AG04450 (cell line): ENCODE results near the gene DNAH1. TPM values are rescaled to one million over a fixed set of nuclear protein-coding genes. Genes with fewer than 3 reads are reported as not detected.

Experiments used
- CTCF ChIA-PET: fragments of 300-600, 350-600 bp; formaldehyde crosslinking; extraction: SDS; loops from one replicate; lab custom pipeline; 2022; ENCODE audit warnings: antibody characterized with exemption, inconsistent platforms; lab: Charles Lee
- POLR2A ChIA-PET: fragments of 350-600 bp; formaldehyde crosslinking; extraction: SDS; loops from one replicate; lab custom pipeline; 2021; ENCODE audit warnings: antibody characterized with exemption, inconsistent platforms; lab: Yijun Ruan, JAX
- DNase-seq: peaks from one replicate; pipeline ENCODE4 v3.0.0-alpha.2; 2011; ENCODE audit warnings: low read depth, low spot score
- H3K27ac ChIP-seq: one replicate; pipeline ENCODE4 v1.5.1; 2012; ENCODE audit warnings: low read depth, low read length, control low read depth
- H3K27me3 ChIP-seq: one replicate; pipeline ENCODE4 v1.6.0; 2012; ENCODE audit warnings: low read length; ENCODE audit not compliant: control insufficient read depth, insufficient read depth
- H3K4me3 ChIP-seq: 2 replicates; pipeline ENCODE4 v1.5.1; 2011; ENCODE audit warnings: mild to moderate bottlenecking, low read depth, low read length, control low read depth
- H3K9me3 ChIP-seq: 2 replicates; pipeline ENCODE4 v1.5.1; 2012; ENCODE audit warnings: low read length; ENCODE audit not compliant: control insufficient read depth, insufficient read depth
- polyA plus RNA-seq: library from polyadenylated mRNA; depleted of rRNA; stranded (reverse); fragments of >200 nt; gene quantifications from 2 replicates; pipeline ENCODE4 v1.2.3, GENCODE V29; 2011
- TF ChIP-seq, protein P1 (sequence below): IDR thresholded peaks from 2 replicates; pipeline ENCODE4 v1.5.1; 2011; ENCODE audit warnings: low read depth, low read length, control low read depth, inconsistent platforms

Gene DNAH1
- polyA plus RNA-seq, 1 experiment = 1.4 TPM

DNA sequence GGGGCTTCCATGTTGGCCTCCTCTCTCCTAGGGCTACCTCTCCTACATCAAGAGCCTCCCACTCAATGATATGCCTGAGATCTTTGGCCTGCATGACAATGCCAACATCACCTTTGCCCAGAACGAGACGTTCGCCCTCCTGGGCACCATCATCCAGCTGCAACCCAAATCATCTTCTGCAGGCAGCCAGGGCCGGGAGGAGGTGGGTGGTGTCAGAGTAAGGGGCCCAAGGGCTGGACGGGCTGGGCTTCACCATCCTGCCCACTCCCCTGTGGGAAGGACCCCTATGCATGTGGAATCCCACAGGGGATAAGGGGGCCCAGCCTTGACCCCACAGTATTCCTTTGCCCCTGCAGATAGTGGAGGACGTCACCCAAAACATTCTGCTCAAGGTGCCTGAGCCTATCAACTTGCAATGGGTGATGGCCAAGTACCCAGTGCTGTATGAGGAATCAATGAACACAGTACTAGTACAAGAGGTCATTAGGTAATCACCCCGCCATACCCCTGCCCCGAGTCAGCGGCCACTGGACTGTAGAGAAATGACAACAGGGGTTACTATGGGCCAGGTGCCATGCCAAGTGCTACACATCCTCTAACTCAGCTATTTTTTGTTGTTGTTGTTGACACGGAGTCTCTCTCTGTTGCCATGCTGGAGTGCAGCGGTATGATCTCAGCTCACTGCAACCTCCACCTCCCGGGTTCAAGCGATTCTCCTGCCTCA is 81.7 kb downstream of the DNAH1 start:
- no peak for DNase-seq
- Histone ChIP-seq H3K4me3 (no peak overlapping the region), H3K27ac (no peak overlapping the region), H3K27me3 (peaks cover 7% of the 10 kb centered on the region), H3K9me3 (no peaks in the 10 kb centered on the region)
- CTCF ChIA-PET = no interaction called here
- TF ChIP-seq, protein P1, sequence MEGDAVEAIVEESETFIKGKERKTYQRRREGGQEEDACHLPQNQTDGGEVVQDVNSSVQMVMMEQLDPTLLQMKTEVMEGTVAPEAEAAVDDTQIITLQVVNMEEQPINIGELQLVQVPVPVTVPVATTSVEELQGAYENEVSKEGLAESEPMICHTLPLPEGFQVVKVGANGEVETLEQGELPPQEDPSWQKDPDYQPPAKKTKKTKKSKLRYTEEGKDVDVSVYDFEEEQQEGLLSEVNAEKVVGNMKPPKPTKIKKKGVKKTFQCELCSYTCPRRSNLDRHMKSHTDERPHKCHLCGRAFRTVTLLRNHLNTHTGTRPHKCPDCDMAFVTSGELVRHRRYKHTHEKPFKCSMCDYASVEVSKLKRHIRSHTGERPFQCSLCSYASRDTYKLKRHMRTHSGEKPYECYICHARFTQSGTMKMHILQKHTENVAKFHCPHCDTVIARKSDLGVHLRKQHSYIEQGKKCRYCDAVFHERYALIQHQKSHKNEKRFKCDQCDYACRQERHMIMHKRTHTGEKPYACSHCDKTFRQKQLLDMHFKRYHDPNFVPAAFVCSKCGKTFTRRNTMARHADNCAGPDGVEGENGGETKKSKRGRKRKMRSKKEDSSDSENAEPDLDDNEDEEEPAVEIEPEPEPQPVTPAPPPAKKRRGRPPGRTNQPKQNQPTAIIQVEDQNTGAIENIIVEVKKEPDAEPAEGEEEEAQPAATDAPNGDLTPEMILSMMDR = no peak
- POLR2A ChIA-PET = no interaction called here

DNA sequence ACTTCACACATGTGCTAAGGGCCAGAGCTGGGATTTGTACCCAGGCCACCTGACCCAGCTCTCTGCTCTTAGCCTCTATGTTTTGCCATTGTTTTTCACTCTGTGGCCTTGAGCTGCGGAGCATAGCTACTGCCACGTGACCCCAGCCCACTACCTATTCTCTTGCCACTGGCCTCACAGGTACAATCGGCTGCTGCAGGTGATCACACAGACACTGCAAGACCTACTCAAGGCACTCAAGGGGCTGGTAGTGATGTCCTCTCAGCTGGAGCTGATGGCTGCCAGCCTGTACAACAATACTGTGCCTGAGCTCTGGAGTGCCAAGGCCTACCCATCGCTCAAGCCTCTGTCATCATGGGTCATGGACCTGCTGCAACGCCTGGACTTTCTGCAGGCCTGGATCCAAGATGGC is 82.6 kb downstream of the DNAH1 start:
- ChIA-PET POLR2A (no interaction called here), CTCF (interaction anchor here (1.0 kb wide), 1 partner anchor 14 kb away, joined by 6 read pairs; no protein-coding TSS in a partner anchor)
- H3K27ac ChIP-seq = no peak overlapping the region
- TF ChIP-seq, protein P1 = no peak
- no peak for DNase-seq
- no peaks in the 10 kb centered on the region for H3K9me3 ChIP-seq
- H3K4me3 ChIP-seq = no peak overlapping the region
- peaks cover 7% of the 10 kb centered on the region for H3K27me3 ChIP-seq

DNA sequence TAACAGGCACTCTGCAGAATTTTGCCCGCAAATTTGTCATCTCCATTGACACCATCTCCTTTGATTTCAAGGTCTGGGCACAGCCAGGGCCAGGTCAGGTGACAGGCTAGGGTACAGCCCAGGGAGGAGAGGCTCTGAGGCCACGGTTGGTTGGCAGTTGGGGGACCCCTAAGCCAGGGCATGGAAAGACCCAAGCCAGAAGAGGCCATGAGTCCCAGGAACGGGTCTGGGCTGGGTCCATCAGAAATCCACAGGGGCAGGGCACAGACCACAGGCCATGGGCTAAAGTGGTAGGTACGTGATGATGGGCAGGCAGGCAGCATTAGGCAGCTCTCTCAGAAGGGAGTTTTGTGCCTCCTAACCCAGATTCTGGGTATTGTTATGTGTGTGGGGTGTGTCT is 83.0 kb downstream of the DNAH1 start:
- CTCF ChIA-PET = interaction anchor here (1.0 kb wide), 1 partner anchor 14 kb away, joined by 6 read pairs; no protein-coding TSS in a partner anchor
- Histone ChIP-seq H3K27me3 (peaks cover 7% of the 10 kb centered on the region), H3K9me3 (no peaks in the 10 kb centered on the region), H3K27ac (no peak overlapping the region), H3K4me3 (no peak overlapping the region)
- TF ChIP-seq, protein P1 = no peak
- DNase-seq = no peak
- POLR2A ChIA-PET = no interaction called here

DNA sequence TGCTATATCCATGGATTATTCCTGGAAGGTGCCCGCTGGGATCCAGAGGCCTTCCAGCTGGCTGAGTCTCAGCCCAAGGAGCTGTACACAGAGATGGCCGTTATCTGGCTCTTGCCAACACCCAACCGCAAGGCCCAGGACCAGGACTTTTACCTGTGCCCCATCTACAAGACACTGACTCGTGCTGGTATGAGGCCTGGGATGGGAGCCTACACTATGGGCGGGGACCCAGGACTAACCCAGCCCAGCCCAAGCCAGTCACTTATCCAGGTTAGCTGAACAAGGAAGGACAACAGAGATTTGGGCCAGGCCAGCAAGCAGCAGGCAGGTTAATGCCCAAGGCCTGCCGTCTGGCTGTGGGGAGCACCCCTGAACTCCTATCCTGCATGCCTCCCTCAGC is 83.5 kb downstream of the DNAH1 start:
- TF ChIP-seq, protein P1 = no peak
- CTCF ChIA-PET = no interaction called here
- DNase-seq = no peak

DNA sequence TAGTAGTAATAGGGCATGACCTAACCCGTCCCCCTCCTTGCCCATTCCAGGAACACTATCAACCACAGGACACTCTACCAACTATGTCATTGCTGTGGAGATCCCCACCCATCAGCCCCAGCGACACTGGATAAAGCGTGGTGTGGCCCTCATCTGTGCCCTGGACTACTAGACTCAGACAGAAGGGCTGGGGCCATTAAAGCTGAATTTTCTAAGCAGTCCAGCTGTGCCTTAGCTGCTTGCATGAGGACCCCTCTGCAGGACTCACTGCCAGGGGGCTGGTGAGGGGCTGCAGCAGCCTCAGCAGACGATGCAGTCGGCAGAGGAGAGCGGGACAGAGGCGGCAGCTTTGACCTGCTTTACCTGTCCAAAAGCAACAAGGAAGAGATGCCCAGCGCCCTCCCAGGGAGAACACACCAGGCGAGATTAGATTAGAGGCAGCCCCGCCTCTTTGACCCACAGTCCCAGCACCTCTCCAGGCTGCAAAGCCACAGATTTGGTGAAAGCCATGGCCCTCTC is 84.2 kb downstream of the DNAH1 start:
- ChIA-PET POLR2A (interaction anchor here (0.6 kb wide), 1 partner anchor 316 kb away, joined by 3 read pairs; no protein-coding TSS in a partner anchor), CTCF (no interaction called here)
- Histone ChIP-seq H3K9me3 (no peaks in the 10 kb centered on the region), H3K27ac (no peak overlapping the region), H3K27me3 (peaks cover 5% of the 10 kb centered on the region), H3K4me3 (no peak overlapping the region)
- DNase-seq = no peak
- TF ChIP-seq, protein P1 = no peak

More for the DNA sequence above, 83.5 kb downstream of the DNAH1 start:
- no peaks in the 10 kb centered on the region for H3K9me3 ChIP-seq
- H3K4me3 ChIP-seq = no peak overlapping the region
- H3K27ac ChIP-seq = no peak overlapping the region
- H3K27me3 ChIP-seq = peaks cover 7% of the 10 kb centered on the region
- POLR2A ChIA-PET = no interaction called here
